NCI-H1417 treated with DMSO at 0.1 percent for 48 hours (cell line): Measurements from ENCODE around the gene LSR.
"Not testable (repeated sequence)": the region's sequence is repeated elsewhere in the genome, so short reads cannot be mapped to it uniquely, and the experiment has no call there.

Experiments
- DNase-seq: peaks from one replicate; lab custom pipeline; 2025; lab: John Stamatoyannopoulos, UW

LSR gene

DNA sequence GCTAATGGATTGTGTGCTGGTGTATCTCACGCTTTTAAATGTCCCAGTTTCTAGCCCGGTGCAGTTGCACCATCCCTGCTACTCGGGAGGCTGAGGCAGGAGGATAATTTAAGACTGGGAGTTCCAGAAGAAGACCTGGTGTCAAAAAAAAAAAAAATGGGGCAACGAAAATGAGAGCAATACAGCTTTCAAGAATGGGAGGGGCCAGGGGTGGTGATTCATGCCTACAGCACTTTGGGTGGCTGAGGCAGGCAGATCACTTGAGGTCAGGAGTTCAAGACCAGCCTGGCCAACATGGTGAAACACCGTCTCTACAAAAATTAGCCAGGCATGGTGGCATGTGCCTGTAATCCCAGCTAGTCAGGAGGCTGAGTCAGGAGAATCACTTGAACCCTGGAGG, 37.3 kb downstream of the LSR start:
- not testable (repeated sequence) for DNase-seq

- DNase-seq: no peak
Observed at GRCh38 chr19:35287713-35288112, 38.9 kb downstream of the LSR start.

DNA sequence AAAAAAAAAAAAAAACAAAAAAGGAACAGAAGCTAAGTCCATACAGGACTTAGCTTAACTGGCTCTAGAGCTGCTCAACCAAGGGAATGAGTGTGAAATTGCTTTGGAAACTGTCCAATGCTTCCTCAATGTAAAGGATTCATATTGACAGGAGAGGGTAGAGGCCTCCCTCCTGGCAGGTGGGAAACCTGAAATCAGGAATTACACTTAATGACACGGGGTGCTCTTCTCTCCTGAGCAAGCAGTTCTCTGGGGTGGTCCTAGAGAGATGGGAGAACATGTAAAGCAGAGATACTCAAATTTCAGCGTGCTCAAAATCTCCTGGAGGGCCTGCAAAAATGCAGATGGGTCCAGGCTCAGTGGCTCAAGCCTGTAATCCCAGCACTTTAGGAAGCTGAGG, 39.5 kb downstream of the LSR start:
- DNase-seq: no peak

GRCh38 chr19:35288906-35289305, 40.1 kb downstream of the LSR start:
- DNase-seq: no peak

DNA sequence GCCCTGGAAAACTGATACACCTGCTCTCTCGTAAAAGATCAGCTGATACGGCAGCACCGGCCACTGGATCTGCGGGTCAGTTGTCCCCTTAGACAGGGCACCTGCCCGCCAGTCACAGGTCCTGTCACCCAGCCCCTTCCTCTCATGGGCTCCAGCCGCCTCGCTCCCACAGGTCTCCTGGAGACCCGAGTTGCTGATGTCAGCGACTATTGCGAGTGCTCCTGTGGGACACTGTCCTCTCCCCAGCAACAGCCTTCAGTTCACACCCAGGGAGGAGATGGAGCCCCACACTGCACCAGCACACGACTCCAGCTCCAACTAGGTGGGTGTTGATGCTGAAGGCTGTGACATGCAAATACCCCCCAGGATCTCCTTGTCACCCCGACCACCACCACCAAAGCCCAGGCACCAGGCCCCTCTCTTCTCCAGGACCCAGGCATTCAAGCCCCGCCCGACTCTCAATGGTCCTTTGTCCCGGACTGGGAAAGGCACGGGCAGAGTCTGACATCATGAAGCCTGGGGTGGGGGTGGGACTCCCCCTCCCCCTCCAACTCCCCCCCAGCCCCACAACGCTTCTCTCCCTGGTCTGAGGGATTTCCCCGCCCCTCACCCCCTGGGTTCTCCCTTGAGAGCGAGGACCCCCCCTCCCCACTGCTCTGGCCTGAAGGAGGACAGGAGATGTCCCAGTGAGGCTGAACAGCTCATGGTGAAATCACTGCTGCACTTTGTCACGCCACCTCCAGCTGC, 41.8 kb downstream of the LSR start:
- no peak for DNase-seq

DNA sequence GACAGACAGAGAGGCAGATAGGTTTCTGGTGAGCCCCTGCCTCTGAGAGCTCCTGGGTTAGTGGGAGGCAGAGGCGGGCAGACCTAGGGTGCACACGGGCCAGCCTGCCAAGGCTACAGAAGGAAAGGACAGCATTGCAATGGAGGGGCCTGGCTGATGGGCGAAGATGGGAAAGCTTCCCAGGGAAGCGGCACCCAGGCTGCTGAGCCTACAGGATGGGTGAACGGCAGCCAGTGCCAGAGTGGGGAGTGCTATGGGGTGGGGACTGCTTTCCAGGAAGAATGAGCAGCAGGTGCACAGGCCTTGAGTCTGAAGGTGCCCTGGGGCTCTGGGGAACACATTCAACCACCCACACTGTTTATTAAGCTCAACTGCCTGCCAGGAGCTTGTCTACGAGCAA, 42.5 kb downstream of the LSR start:
- DNase-seq: no peak

DNA sequence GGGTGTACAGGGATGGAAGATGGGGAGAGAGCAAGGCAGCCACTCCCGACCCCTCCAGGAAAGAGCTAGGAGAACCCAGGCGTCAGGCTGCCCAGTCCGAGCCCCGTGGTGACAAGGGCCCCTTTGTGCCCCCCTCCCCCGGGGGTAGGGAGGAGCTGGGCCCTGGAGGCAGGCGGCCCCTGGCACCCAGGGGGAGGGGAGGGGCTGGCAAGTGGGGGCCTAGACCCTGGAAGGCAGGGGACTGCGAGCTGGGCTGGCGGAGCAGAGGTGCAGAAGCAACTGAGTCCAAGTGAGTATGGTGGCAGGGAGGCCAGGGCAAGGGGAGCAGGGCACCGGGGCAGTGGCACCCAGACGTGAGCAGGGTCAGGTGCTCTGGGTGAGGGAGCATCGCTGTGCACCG, 43.1 kb downstream of the LSR start, which contains the start of gene MAG:
TSS of gene MAG (plus strand) at position 246 of the 400 bp plus-strand sequence. CDS start 3,248 bp downstream, outside the sequence.
- DNase-seq: no peak

- DNase-seq: no peak
Observed at GRCh38 chr19:35292421-35293362, 43.9 kb downstream of the LSR start.

DNA sequence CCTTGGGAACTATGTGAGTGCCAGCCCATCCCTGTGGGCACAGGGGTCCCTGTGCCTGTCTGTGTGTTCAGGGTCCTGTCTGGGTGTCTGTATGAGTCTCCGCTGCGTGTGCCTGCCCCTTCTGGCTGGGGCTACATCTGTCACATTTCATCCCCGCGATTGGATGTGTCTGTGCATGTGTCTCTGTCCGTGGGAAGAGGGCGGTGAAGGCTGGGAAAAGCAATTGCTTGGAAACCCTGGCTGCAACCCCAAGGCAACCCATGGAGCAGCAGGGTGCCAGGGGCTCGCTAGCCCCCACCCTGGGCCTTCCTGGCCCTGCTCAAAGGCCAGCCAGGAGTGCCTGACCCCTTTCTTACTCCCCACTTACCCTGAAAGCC, 44.5 kb downstream of the LSR start:
- no peak for DNase-seq

GRCh38 chr19:35293808-35294207, 45.0 kb downstream of the LSR start:
- no peak for DNase-seq

DNA sequence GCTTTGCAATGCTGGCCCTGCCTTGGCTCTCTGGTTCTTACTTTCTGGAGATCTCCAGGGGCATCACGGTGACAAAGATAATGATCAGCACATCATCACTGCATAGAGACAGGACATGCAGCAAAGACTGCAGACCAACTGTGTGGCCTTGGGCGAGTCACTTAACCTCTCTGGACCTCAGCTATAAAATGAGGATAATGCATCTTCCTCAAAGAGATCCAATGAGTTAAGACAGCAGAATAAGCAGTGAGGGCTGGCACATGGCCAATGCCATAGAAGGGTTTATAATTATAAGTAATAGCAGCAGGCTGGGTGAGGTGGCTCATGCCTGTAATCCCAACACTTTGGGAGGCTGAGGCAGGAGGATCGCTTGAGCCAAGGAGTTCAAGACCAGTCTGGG, 45.5 kb downstream of the LSR start:
- no peak for DNase-seq

DNA sequence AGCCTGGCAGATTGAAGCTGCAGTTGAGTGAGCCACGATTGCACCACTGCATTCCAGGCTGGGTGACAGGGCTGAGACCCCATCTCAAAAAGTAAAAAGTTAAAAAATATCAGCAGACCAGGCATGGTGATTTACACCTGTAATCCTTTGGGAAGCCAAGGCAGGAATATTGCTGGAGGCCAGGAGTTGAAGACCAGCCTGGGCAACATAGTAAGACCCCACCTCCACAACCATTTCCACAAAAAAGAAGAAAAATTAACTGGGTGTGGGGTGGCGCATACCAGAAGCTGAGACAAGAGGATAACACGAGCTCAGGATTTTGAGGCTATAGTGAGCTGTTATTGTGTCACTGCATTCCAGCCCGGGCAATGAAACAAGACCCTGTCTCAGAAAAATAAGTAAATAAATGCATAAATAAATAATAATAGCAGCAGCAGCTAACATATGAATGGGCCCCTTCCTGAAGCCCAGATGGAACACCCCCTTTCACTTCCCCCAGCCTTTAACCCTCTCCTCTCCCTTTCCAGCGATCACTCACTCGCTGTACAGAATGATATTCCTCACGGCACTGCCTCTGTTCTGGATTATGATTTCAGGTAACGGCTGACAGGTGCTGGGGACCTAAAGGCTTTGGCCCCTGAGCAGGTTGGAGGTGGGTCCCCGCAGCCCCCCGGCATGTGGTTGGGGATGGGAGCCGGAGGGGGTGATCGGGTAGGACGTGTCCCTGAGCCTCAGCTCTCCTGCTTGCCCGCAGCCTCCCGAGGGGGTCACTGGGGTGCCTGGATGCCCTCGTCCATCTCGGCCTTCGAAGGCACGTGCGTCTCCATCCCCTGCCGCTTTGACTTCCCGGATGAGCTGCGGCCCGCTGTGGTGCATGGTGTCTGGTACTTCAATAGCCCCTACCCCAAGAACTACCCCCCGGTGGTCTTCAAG, 46.3 kb downstream of the LSR start:
- DNase-seq: no peak

GRCh38 chr19:35295792-35296462, 47.1 kb downstream of the LSR start:
- DNase-seq: no peak

DNA sequence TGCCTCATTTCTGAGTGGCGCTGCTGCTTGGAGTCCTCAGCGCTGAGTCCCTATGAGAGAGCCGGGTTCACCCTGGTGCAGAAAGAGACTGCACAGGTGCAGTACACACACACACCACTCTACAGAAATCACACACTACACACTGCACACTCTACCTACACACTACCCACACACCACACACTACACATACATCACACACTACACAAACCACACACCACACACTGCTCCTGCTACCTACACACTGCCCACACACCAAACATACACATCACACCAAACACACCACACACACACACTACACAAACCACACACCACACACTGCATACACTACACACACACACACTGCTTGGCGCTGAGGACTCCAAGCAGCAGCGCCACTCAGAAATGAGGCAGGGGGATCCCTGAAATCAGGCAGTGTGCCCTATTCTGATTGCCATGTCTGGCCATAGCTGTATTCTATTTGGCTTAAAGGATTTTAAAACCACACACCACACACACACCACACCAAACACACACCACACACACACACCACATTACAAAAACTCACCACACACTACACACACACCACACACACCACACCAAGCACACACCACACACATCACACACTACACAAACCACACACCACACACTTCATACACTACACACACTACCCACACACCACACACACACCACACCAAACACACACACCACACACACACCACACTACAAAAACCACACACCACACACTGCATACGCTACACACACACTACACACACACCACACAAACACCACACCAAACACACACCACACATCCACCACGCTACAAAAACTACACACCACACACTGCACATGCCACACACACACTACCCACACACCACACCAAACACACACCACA, 48.1 kb downstream of the LSR start:
- DNase-seq: no peak

GRCh38 chr19:35297515-35297848, 48.7 kb downstream of the LSR start:
- DNase-seq: no peak

DNA sequence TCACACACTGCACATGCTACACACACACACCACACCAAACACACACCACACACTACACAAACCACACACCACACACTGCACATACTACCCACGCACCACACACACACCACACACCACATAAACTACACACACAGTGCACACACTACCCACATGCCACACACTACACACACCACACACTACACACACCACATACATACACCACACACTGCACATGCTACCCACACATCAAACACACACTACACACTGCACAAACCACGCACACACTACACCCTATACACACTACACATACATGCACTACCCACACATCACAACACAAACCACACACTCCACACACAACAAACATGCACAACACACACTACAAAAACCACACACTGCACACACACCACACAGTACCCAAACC, 49.1 kb downstream of the LSR start:
- no peak for DNase-seq

GRCh38 chr19:35298561-35298972, 49.8 kb downstream of the LSR start:
- no peak for DNase-seq

DNA sequence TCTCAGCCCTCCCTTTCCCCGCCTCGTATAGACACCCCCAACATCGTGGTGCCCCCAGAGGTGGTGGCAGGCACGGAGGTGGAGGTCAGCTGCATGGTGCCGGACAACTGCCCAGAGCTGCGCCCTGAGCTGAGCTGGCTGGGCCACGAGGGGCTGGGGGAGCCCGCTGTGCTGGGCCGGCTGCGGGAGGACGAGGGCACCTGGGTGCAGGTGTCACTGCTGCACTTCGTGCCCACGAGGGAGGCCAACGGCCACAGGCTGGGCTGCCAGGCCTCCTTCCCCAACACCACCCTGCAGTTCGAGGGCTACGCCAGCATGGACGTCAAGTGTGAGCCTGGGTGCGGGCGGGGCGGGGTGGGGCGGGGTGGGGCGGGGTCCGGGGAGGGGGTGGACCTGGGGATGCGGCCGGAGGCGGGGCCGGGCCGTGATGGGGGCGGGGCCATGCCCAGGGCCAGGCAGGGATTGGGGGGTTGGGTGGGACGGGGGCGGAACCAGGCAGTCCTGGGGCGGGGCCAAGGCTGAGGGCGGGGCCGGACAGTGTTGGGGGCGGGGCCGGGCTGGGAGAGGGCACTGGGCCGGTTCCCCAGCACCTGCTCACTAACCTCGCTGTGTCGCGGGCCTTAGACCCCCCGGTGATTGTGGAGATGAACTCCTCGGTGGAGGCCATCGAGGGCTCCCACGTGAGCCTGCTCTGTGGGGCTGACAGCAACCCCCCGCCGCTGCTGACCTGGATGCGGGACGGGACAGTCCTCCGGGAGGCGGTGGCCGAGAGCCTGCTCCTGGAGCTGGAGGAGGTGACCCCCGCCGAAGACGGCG, 50.9 kb downstream of the LSR start:
- DNase-seq: no peak

DNA sequence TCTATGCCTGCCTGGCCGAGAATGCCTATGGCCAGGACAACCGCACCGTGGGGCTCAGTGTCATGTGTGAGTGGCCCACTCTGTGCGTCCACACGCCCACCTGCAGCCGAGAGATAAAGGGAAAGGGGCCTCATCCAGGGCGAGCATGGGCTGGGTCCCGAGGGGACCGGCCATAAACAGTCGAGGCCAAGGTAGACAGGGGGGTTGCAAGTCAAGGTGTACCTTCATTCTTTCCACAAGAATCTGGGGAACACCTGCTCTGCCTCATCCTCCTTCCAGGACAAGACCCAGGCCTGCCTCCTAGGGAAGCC, 51.5 kb downstream of the LSR start:
- no peak for DNase-seq

- no peak for DNase-seq
Observed at GRCh38 chr19:35301961-35302360, 53.2 kb downstream of the LSR start.
